Uterus (tissue), 4 donors: Measurements from ENCODE around the gene PLA1A. TPM values are rescaled to one million over a fixed set of nuclear protein-coding genes. Genes with fewer than 3 reads are reported as not detected.

Experiments used
- DNase-seq, 2 donors: peaks; one replicate each; pipeline ENCODE4 v3.0.0-alpha.2; 2019 to 2020
- H3K27ac ChIP-seq, 2 donors: fragments of 200-600 bp; sonication (generic); 1 replicate in 1 of 2; 2 replicates in 1 of 2; pipeline ENCODE4 v1.5.1; 2016 to 2018
- H3K27me3 ChIP-seq, 2 donors: fragments of 200-600 bp; sonication (generic); one replicate each; pipeline ENCODE4 v1.5.1; 2018 to 2019; ENCODE audit warnings: control low read depth in 1 of 2
- H3K36me3 ChIP-seq, 2 donors: fragments of 200-600 bp; sonication (generic); one replicate each; pipeline ENCODE4 v1.5.1; 2019; ENCODE audit warnings: control low read depth in 1 of 2
- H3K4me1 ChIP-seq, 2 donors: fragments of 200-600 bp; sonication (generic); one replicate each; pipeline ENCODE4 v1.5.1; 2018 to 2019; ENCODE audit warnings: control low read depth in 1 of 2
- H3K4me3 ChIP-seq, 2 donors: fragments of 200-600 bp; sonication (generic); 1 replicate in 1 of 2; 2 replicates in 1 of 2; pipeline ENCODE4 v1.5.1; 2018 to 2019; ENCODE audit warnings: mild to moderate bottlenecking in 1 of 2
- H3K9me3 ChIP-seq, 2 donors: fragments of 200-600 bp; sonication (generic); one replicate each; pipeline ENCODE4 v1.5.1; 2019; ENCODE audit warnings: control low read depth in 1 of 2
- POLR2A ChIP-seq, 2 donors: fragments of 450-650 bp; IDR thresholded peaks; one replicate each; pipeline ENCODE4 v1.6.1; 2016; ENCODE audit warnings: antibody characterized with exemption in 2 of 2, mild to moderate bottlenecking in 1 of 2, moderate library complexity in 1 of 2
- intact Hi-C: fragments of 100-400 bp; cut with DNase I; formaldehyde crosslinking; loops from one replicate; pipeline ENCODE4 v1.15.1; 2023; ENCODE audit warnings: low total_unique reads
- total RNA-seq, 4 donors: library from RNA; depleted of rRNA in 3 of 4; stranded (reverse); fragments of >200 nt in 3 of 4; gene quantifications; one replicate each; pipeline versions ENCODE4 v1.1.0 to v1.2.4, GENCODE V29; 2014 to 2023
- TF ChIP-seq, protein P1 (sequence below), 4 experiments: fragments of 200-600 bp in 2 of 4; fragments of 450-650 bp in 2 of 4; sonication (generic) in 2 of 4; IDR thresholded peaks; one replicate each; pipeline ENCODE4 v1.5.1; 2016 to 2019; ENCODE audit warnings: antibody characterized with exemption in 4 of 4, mild to moderate bottlenecking in 2 of 4, moderate library complexity in 1 of 4
- donor health status: DM: yes; HTN: yes; CAD: no.

Gene PLA1A
- total RNA-seq, 4 donors from 2014 or later: 11.9 to 37.1 (median 16.5) TPM; not detected in 1

DNA sequence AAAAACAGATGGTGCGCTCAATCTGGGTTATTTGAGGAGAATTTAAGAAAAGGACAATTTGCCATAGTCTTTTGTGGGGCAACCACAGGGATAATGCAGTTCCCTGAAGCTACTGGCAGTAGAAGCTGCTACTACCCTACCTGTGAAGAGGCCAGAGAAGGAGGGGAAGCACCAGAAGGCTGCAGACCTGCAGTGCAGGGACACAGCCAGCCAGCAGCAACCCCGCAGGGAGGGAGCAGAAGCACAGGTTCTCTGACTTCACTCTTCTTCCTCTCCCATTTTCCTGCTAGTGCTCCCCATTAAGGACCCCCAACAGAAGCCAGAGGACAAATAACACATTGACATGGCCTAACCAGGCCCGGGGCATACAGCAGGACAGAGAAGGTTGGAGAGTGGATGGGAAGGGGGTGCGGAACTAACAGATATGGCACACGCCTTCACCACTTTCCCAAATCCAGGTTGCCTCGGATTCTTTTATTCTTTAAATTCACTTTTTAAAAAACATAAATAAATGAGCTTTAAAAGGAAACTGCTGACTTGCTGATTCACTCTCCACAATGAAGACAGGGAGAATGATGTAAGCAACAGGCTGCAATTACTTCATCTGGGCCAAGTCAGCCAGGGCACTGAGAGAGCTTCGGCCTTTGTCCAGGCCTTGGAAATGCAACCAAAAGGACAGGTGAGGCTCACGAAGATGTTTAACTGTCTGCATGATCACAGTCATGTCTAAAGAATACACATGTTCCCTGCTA lies 32.6 kb downstream of the PLA1A start:
- H3K4me1 ChIP-seq: peaks cover 0 to 14% of the 10 kb centered on the region in 2 donors
- H3K27ac ChIP-seq: peak overlapping the region; percentile 67 to 70
- TF ChIP-seq POLR2A (IDR thresholded peaks at IDR 0.05): no peak
- TF ChIP-seq, protein P1, sequence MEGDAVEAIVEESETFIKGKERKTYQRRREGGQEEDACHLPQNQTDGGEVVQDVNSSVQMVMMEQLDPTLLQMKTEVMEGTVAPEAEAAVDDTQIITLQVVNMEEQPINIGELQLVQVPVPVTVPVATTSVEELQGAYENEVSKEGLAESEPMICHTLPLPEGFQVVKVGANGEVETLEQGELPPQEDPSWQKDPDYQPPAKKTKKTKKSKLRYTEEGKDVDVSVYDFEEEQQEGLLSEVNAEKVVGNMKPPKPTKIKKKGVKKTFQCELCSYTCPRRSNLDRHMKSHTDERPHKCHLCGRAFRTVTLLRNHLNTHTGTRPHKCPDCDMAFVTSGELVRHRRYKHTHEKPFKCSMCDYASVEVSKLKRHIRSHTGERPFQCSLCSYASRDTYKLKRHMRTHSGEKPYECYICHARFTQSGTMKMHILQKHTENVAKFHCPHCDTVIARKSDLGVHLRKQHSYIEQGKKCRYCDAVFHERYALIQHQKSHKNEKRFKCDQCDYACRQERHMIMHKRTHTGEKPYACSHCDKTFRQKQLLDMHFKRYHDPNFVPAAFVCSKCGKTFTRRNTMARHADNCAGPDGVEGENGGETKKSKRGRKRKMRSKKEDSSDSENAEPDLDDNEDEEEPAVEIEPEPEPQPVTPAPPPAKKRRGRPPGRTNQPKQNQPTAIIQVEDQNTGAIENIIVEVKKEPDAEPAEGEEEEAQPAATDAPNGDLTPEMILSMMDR (IDR thresholded peaks at IDR 0.05): no peak
- no peaks in the 10 kb centered on the region for H3K27me3 ChIP-seq
- peak in 1 of 2 donors; percentile 53 for DNase-seq
- no peaks in the 10 kb centered on the region for H3K9me3 ChIP-seq
- no peak overlapping the region for H3K4me3 ChIP-seq
- intact Hi-C loops: no loop called here
- no peaks in the 10 kb centered on the region for H3K36me3 ChIP-seq

DNA sequence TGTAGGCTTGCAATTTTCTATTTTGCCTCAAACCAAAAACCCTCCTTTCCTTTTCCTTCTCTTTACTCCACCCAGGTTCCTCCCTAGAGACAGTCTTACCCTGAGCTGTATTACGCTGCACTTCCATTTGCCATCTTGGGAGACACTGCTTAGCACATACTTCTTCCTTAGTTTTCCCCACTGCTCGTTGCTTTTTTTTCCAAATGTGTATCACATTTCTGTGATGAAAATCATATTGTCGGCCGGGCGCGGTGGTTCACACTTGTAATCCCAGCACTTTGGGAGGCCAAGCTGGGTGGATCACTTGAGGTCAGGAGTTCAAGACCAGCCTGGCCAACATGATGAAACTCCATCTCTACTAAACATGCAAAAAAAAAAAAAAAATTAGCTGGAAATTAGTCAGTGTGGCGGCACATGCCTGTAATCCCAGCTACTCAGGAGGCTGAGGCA lies 33.2 kb downstream of the PLA1A start:
- intact Hi-C loops: no loop called here
- H3K4me3 ChIP-seq: no peak overlapping the region
- DNase-seq: no peak
- no peaks in the 10 kb centered on the region for H3K27me3 ChIP-seq
- no peaks in the 10 kb centered on the region for H3K9me3 ChIP-seq
- TF ChIP-seq, protein P1 (IDR thresholded peaks at IDR 0.05): no peak
- no peak for TF ChIP-seq POLR2A (IDR thresholded peaks at IDR 0.05)
- no peaks in the 10 kb centered on the region for H3K36me3 ChIP-seq
- peaks cover 0 to 14% of the 10 kb centered on the region in 2 donors for H3K4me1 ChIP-seq
- H3K27ac ChIP-seq: peak overlapping the region; percentile 67 to 70

GRCh38 chr3:119631516-119631915 lies 33.8 kb downstream of the PLA1A start:
- Histone ChIP-seq H3K4me3 (no peak overlapping the region), H3K36me3 (no peaks in the 10 kb centered on the region), H3K27me3 (no peaks in the 10 kb centered on the region), H3K9me3 (no peaks in the 10 kb centered on the region), H3K4me1 (peaks cover 0 to 14% of the 10 kb centered on the region in 2 donors), H3K27ac (peak overlapping the region; percentile 67 to 70)
- no peak for TF ChIP-seq POLR2A (IDR thresholded peaks at IDR 0.05)
- TF ChIP-seq, protein P1 (IDR thresholded peaks at IDR 0.05): no peak
- DNase-seq: no peak
- intact Hi-C loops: no loop called here

- Histone ChIP-seq H3K36me3 (no peaks in the 10 kb centered on the region), H3K27me3 (no peaks in the 10 kb centered on the region), H3K27ac (peak overlapping the region; percentile 67 to 70), H3K4me3 (no peak overlapping the region), H3K4me1 (peaks cover 0 to 14% of the 10 kb centered on the region in 2 donors), H3K9me3 (no peaks in the 10 kb centered on the region)
- intact Hi-C loops: no loop called here
- TF ChIP-seq POLR2A (IDR thresholded peaks at IDR 0.05): no peak
- TF ChIP-seq, protein P1 (IDR thresholded peaks at IDR 0.05): no peak
- DNase-seq: no peak
These were observed 34.5 kb downstream of the PLA1A start for GRCh38 chr3:119632216-119632615.

GRCh38 chr3:119632829-119633228 lies 35.1 kb downstream of the PLA1A start:
- intact Hi-C loops: no loop called here
- H3K27ac ChIP-seq: peak overlapping the region in 1 of 2 donors; percentile 67
- DNase-seq: no peak
- H3K27me3 ChIP-seq: no peaks in the 10 kb centered on the region
- TF ChIP-seq POLR2A (IDR thresholded peaks at IDR 0.05): no peak
- TF ChIP-seq, protein P1 (IDR thresholded peaks at IDR 0.05): no peak
- H3K36me3 ChIP-seq: no peaks in the 10 kb centered on the region
- peaks cover 0 to 14% of the 10 kb centered on the region in 2 donors for H3K4me1 ChIP-seq
- H3K9me3 ChIP-seq: no peaks in the 10 kb centered on the region
- H3K4me3 ChIP-seq: no peak overlapping the region
